ENCODE data around the gene TAF1C.

TAF1C gene, protein sequence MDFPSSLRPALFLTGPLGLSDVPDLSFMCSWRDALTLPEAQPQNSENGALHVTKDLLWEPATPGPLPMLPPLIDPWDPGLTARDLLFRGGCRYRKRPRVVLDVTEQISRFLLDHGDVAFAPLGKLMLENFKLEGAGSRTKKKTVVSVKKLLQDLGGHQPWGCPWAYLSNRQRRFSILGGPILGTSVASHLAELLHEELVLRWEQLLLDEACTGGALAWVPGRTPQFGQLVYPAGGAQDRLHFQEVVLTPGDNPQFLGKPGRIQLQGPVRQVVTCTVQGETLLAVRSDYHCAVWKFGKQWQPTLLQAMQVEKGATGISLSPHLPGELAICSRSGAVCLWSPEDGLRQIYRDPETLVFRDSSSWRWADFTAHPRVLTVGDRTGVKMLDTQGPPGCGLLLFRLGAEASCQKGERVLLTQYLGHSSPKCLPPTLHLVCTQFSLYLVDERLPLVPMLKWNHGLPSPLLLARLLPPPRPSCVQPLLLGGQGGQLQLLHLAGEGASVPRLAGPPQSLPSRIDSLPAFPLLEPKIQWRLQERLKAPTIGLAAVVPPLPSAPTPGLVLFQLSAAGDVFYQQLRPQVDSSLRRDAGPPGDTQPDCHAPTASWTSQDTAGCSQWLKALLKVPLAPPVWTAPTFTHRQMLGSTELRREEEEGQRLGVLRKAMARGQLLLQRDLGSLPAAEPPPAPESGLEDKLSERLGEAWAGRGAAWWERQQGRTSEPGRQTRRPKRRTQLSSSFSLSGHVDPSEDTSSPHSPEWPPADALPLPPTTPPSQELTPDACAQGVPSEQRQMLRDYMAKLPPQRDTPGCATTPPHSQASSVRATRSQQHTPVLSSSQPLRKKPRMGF

DNA sequence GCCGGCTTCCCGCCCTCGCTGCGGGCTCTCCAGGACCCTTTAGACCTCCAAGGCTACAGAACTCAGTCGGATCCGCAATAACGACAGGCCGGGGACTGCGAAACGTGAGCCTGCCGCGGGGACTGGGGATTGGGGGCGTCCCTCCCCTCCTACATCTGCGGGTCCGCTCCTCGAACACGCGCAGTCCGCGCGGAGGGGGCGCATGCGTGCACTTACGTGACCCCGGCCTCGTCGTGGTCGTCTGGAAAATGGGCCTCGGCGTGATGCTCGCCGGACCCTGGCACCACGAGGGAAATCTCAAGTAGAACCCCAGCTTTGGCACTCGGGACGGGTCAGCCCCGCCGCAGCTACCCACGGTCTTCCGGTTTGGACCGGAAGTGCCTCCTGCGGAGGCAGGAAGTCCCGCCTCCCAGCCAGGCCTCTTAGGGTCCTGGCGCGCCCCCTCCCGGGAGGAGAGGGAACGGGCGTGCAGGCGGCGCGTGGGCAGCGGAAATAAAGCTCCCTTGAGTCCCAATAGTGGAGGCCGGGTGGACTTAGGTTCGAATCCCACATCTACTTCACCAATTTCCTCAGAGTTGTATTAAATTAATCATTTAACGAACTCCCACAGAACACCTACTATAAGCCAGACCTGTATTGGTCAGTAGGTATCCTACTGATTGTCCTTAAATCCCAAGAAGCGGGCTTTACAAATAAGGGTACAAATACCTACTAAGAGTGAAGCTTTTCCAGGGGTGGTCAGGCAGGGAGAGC, at the start of gene TAF1C:
TAF1C (minus strand) TSS at position 373 of the 753 bp plus-strand sequence. CDS start 2,069 bp downstream, outside the sequence.
- TF ChIP-seq, protein P1, sequence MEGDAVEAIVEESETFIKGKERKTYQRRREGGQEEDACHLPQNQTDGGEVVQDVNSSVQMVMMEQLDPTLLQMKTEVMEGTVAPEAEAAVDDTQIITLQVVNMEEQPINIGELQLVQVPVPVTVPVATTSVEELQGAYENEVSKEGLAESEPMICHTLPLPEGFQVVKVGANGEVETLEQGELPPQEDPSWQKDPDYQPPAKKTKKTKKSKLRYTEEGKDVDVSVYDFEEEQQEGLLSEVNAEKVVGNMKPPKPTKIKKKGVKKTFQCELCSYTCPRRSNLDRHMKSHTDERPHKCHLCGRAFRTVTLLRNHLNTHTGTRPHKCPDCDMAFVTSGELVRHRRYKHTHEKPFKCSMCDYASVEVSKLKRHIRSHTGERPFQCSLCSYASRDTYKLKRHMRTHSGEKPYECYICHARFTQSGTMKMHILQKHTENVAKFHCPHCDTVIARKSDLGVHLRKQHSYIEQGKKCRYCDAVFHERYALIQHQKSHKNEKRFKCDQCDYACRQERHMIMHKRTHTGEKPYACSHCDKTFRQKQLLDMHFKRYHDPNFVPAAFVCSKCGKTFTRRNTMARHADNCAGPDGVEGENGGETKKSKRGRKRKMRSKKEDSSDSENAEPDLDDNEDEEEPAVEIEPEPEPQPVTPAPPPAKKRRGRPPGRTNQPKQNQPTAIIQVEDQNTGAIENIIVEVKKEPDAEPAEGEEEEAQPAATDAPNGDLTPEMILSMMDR (conservative IDR thresholded peaks at IDR 0.05) = peak; percentile 91

DNA sequence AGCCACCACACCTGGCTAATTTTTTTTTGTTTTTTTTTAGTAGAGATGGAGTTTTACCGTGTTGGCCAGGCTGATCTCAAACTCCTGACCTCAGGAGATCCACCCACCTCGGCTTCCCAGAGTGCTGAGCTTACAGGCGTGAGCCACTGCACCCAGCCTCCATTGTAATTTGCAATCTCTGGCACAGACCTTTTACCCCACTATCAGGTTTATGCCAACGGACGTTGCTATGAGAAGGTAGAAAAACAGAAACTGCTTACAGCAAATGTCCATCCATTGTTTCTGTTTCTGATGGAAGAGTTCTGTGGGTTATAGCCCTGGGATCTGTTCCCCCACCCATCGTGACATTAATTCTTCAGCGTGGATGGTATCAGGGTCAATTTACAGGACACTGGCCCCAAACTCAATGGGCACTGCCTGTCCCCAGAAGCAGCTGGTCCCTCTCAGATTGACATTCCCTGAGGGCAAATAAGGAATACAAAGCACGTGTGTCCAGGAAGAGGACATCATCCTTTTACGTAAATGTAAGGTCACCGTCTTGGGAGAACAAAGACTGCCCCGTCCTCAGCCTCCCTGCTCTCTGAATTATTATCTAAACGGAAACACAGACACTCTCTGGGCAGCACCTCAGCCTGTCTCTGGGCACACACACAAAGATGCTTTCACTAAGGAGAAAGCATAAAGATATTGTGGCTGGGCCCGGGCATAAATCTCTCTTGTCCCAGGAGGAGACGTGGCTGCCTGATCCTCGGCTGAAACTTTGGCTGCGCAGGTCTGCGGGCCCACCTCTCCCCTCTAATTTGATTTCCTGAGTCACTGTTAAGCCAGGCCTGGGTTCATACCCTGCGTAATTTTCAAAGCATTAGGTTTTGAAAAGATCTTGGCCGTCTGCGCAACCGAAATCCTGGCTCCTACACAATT, 47.7 kb upstream of the TAF1C start:
- no peak overlapping the region for H3K27ac ChIP-seq
- TF ChIP-seq, protein P1 (conservative IDR thresholded peaks at IDR 0.05) = no peak

More for the DNA sequence above, at the start of gene TAF1C:
- H3K27ac ChIP-seq = peak within 1 kb of the TSS; percentile 70; the same call in 1 of the 2 replicates

DNA sequence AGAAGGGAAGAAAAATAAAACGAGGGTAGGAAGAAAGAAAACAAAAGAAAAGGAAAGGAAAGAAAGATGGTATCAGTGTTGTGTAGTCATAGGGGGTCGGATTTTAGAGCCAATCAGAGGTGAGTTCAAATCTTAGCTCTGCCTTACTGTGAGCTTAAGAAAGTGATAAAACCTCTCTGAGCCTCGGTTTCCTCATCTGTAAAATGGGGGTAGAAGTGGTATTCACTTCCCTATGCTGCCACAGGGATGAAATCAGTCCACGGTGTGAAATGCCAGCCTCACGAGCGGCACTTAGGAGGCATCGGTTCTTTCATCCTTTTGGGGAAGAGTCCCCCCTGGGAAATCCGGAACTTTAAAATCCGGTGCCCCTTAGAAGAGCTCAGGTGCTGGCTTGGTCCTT, 46.9 kb upstream of the TAF1C start:
- TF ChIP-seq, protein P1 (conservative IDR thresholded peaks at IDR 0.05) = no peak

DNA sequence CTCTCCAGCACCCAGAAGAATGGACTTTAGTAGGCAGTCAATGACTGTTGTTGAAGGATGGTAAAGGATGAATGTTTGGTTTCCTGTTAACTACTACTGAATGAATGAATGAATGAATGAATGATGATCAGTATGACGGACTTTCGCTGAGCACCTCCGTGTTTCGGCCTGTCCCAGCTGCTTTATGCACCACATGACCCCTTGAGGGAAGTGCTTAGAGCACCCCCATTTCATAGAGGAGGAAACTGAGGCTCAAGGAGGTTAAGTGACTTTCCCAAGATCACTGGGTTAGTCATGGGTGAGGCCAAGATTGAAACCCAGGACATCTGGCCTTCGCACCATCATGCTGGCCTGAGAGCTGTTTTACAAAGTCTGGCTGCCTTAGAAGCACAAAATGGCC, 46.1 kb upstream of the TAF1C start:
- H3K27ac ChIP-seq = no peak overlapping the region
- TF ChIP-seq, protein P1 (conservative IDR thresholded peaks at IDR 0.05) = no peak

More for the DNA sequence above, 46.9 kb upstream of the TAF1C start:
- no peak overlapping the region for H3K27ac ChIP-seq

DNA sequence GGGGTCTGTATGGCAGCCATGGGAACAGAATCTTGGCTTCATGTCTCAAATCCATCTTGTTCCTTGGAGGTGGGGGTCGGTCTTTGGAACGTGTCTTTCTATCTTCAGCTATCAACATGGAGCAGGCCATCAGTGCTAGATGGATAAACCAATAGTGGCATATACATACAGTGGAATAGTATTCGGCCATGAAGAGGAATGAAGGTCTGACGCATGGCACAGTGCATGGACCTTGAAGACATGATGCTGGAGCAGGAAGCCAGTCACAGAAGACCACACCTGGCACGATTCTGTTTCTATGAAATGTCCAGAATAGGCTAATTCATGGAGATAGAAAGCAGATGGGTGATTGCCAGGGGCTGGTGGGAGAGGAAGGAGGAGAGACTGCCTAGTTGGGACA, 45.2 kb upstream of the TAF1C start:
- no peak overlapping the region for H3K27ac ChIP-seq
- TF ChIP-seq, protein P1 (conservative IDR thresholded peaks at IDR 0.05) = no peak

DNA sequence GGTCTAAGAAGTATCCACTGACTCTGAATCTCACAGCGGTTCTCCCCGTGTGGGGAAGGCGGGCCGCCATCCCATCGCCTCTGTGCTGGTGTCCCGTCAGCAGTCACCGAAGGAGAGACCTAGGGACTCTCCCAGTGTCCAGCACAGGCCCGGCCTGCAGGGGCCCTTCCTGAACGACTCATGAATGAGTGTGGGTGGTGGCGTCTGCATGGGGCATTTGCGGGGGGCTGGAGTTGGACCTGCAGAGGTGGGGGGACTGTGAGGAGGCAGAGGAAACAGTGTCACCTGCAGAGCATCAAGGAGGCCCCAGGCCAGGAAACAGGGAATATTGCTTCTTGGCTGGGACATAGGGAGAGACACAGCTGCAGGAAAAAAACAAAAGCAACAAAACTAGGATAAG, 42.6 kb upstream of the TAF1C start:
- no peak overlapping the region for H3K27ac ChIP-seq
- TF ChIP-seq, protein P1 (conservative IDR thresholded peaks at IDR 0.05) = no peak

All from VCaP (cell line).